HG02938 (cell line): ENCODE results near the gene FAM241B.

Source experiments
- ATAC-seq: cut with Tn5 transposase; IDR thresholded peaks from one replicate; pipeline ENCODE4 v1.9.1; 2021; ENCODE audit warnings: mild to moderate bottlenecking, moderate library complexity; ENCODE audit not compliant: unreplicated experiment

The FAM241B gene

GRCh38 chr10:69629897-69630650, at the start of gene FAM241B:
Gene FAM241B, plus strand, starts transcription at chr10:69630247. Its CDS starts 1,497 bp downstream, at chr10:69631744.
- ATAC-seq: no peak

GRCh38 chr10:69580435-69580834, 49.6 kb upstream of the FAM241B start:
- no peak for ATAC-seq

GRCh38 chr10:69583106-69583505, 46.9 kb upstream of the FAM241B start:
- ATAC-seq: no peak

- ATAC-seq: no peak
Observed at GRCh38 chr10:69584624-69585023, 45.4 kb upstream of the FAM241B start.

- ATAC-seq: no peak
Observed at GRCh38 chr10:69588358-69588757, 41.7 kb upstream of the FAM241B start.

- ATAC-seq: no peak
Observed at GRCh38 chr10:69600761-69601330, 29.2 kb upstream of the FAM241B start.

- no peak for ATAC-seq
Observed at GRCh38 chr10:69609077-69609476, 21.0 kb upstream of the FAM241B start.

GRCh38 chr10:69612760-69613159, 17.3 kb upstream of the FAM241B start:
- ATAC-seq: no peak

- ATAC-seq: no peak
Observed at GRCh38 chr10:69614130-69614529, 15.9 kb upstream of the FAM241B start.

- no peak for ATAC-seq
Observed at GRCh38 chr10:69616358-69616757, 13.7 kb upstream of the FAM241B start.

- no peak for ATAC-seq
Observed at GRCh38 chr10:69618746-69619145, 11.3 kb upstream of the FAM241B start.

- ATAC-seq: no peak
Observed at GRCh38 chr10:69619626-69620025, 10.4 kb upstream of the FAM241B start.

GRCh38 chr10:69620625-69621024, 9.4 kb upstream of the FAM241B start:
- no peak for ATAC-seq

GRCh38 chr10:69624245-69624786, 5.7 kb upstream of the FAM241B start:
- no peak for ATAC-seq

- ATAC-seq: no peak
Observed at GRCh38 chr10:69626826-69627225, 3.2 kb upstream of the FAM241B start.

- ATAC-seq: no peak
Observed at GRCh38 chr10:69628891-69629290, 1.2 kb upstream of the FAM241B start.

GRCh38 chr10:69629519-69629896, 539 bp upstream of the FAM241B start:
- no peak for ATAC-seq

- no peak for ATAC-seq
Observed at GRCh38 chr10:69630651-69631400, 779 bp downstream of the FAM241B start.

- no peak for ATAC-seq
Observed at GRCh38 chr10:69631566-69631965, 1.5 kb downstream of the FAM241B start.

GRCh38 chr10:69632516-69633199, 2.6 kb downstream of the FAM241B start:
- no peak for ATAC-seq
